Measurements from ENCODE around the gene IGFL4. TPM values are rescaled to one million over a fixed set of nuclear protein-coding genes. Genes with fewer than 3 reads are reported as not detected.

IGFL4 gene
- total and polyA plus RNA-seq, 10 of the 15 experiments (the other 5 are each of a cell fraction or from before 2014, with no cell fraction given), result not detected

DNA sequence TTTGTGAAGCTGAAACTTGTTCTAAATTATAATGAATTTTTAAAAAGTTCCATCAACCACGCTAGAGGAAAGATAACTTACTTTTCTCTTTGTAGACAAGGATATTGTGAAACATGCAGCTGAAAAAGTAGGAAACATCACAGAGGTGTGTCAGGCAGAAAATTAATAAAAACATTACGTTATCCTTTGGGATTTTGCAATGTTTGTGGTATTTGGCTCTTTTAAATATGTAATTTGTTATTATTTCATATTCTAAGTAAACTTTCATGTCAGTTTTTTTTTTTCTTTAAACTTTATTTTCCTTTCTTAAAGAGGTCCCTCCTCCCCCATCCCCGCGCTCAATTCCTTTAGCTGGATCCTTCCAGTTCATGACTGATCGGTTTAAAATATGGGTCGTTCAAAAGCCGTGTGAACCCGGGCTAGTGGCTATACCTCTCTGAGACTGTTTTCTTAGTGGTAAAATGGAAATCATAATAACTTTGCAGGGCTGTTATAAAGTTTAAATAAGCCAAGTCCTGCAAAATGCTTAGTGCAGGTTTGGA, 46.3 kb downstream of the IGFL4 start (continued):
- no peak for TF ChIP-seq SMAD1 (IDR thresholded peaks at IDR 0.05; ENCODE audit: low read depth, partially characterized antibody)

GRCh38 chr19:45990113-45990728, 50.6 kb downstream of the IGFL4 start:
- Histone ChIP-seq H3K27me3 (replicated peaks in 1 of 2; ENCODE audit: control insufficient read depth in 2 of 2, insufficient read depth in 2 of 2, low read length in 1 of 2) (no peaks in the 10 kb centered on the region; a peak in 1 of 4 replicates), H3K79me2 (ENCODE audit: control insufficient read depth, insufficient read depth, low read length) (no peaks in the 10 kb centered on the region), H3K36me3 (ENCODE audit: control insufficient read depth in 2 of 2, insufficient read depth in 2 of 2, low read length in 1 of 2) (no peaks in the 10 kb centered on the region), H2AFZ (ENCODE audit: control insufficient read depth, low read depth, low read length) (no peak overlapping the region), H3K4me3 (no peak overlapping the region), H3K4me2 (ENCODE audit: control insufficient read depth, insufficient read depth) (no peak overlapping the region), H3K4me1 (ENCODE audit: control insufficient read depth, insufficient read depth, low read length) (no peaks in the 10 kb centered on the region), H4K20me1 (ENCODE audit: control insufficient read depth, insufficient read depth) (no peaks in the 10 kb centered on the region), H3K9me3 (replicated peaks; ENCODE audit: control insufficient read depth, insufficient read depth, low read length) (no peaks in the 10 kb centered on the region), H3K27ac (ENCODE audit: control insufficient read depth, insufficient read depth) (no peak overlapping the region), H3K9ac (ENCODE audit: control insufficient read depth, insufficient read depth, low read length) (no peak overlapping the region)
- SMC1A ChIA-PET (ENCODE audit: uncharacterized antibody, unreplicated experiment), result no interaction called here
- CTCF ChIA-PET, result no interaction called here
- WGBS (ENCODE audit: insufficient coverage, insufficient replicate concordance, low lambda C conversion rate, missing lambda C conversion rate), result 57% methylated on average over 12 of the region's 12 CpGs
- intact Hi-C loops (cut with micrococcal nuclease; ENCODE audit: unreplicated experiment) (loop anchor here (10.0 kb wide), 1 partner anchor 175 kb away; the partner anchor contains the start of gene RSPH6A), in situ Hi-C loops (cut with MboI) (no loop called here)
- DNase-seq (ENCODE audit: low read depth, low spot score) (no peak), ATAC-seq (no peak), FAIRE-seq (no peak)
- RAD21 ChIA-PET (ENCODE audit: unreplicated experiment), result no interaction called here
- POLR2A ChIA-PET, result no interaction called here
- TF ChIP-seq SIX5 (IDR thresholded peaks at IDR 0.05; ENCODE audit: low read depth, low read length, severe bottlenecking) (no peak), TCF7 (IDR thresholded peaks at IDR 0.05; ENCODE audit: borderline replicate concordance) (no peak), SMAD1 (IDR thresholded peaks at IDR 0.05; ENCODE audit: low read depth, partially characterized antibody) (no peak), STAT1 (conservative IDR thresholded peaks at IDR 0.05) (no peak), SUZ12 (IDR thresholded peaks at IDR 0.05; ENCODE audit: unreplicated experiment) (no peak), ZBED1 (IDR thresholded peaks at IDR 0.05; ENCODE audit: borderline replicate concordance) (no peak), PRDM15 (CRISPR knock-in tag; IDR thresholded peaks at IDR 0.05) (no peak), JUNB (IDR thresholded peaks at IDR 0.05) (no peak)
- TF ChIP-seq, protein P1, sequence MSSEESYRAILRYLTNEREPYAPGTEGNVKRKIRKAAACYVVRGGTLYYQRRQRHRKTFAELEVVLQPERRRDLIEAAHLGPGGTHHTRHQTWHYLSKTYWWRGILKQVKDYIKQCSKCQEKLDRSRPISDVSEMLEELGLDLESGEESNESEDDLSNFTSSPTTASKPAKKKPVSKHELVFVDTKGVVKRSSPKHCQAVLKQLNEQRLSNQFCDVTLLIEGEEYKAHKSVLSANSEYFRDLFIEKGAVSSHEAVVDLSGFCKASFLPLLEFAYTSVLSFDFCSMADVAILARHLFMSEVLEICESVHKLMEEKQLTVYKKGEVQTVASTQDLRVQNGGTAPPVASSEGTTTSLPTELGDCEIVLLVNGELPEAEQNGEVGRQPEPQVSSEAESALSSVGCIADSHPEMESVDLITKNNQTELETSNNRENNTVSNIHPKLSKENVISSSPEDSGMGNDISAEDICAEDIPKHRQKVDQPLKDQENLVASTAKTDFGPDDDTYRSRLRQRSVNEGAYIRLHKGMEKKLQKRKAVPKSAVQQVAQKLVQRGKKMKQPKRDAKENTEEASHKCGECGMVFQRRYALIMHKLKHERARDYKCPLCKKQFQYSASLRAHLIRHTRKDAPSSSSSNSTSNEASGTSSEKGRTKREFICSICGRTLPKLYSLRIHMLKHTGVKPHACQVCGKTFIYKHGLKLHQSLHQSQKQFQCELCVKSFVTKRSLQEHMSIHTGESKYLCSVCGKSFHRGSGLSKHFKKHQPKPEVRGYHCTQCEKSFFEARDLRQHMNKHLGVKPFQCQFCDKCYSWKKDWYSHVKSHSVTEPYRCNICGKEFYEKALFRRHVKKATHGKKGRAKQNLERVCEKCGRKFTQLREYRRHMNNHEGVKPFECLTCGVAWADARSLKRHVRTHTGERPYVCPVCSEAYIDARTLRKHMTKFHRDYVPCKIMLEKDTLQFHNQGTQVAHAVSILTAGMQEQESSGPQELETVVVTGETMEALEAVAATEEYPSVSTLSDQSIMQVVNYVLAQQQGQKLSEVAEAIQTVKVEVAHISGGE (CRISPR knock-in tag; IDR thresholded peaks at IDR 0.05), result no peak
- no TSS peak for BruUV-seq (replicated peaks)

Data from GM12878 (cell line).